Esophagus muscularis mucosa (tissue), 4 donors: ENCODE results near the gene NAV2. TPM values are rescaled to one million over a fixed set of nuclear protein-coding genes. Genes with fewer than 3 reads are reported as not detected.
A peak's percentile ranks its signal among the peaks of the same experiment; 100 is the strongest.

Source experiments
- DNase-seq: peaks from one replicate; pipeline ENCODE4 v3.0.0-alpha.2; 2017; ENCODE audit errors: extremely low spot score
- H3K27ac ChIP-seq, 4 donors: fragments of 200-600 bp; sonication (generic); replicated peaks in 1 of 4; 1 replicate in 3 of 4; 2 replicates in 1 of 4; pipeline ENCODE4 v1.5.1; 2016 to 2019; ENCODE audit warnings: mild to moderate bottlenecking in 1 of 4
- H3K27me3 ChIP-seq, 4 donors: fragments of 200-600 bp; sonication (generic); one replicate each; pipeline versions ENCODE4 v1.5.1 to v1.6.0; 2016 to 2019
- H3K36me3 ChIP-seq, 4 donors: fragments of 200-600 bp; sonication (generic); one replicate each; pipeline ENCODE4 v1.5.1; 2016 to 2019
- H3K4me1 ChIP-seq, 4 donors: fragments of 200-600 bp; sonication (generic); one replicate each; pipeline ENCODE4 v1.5.1; 2016 to 2019
- H3K4me3 ChIP-seq, 4 donors: fragments of 200-600 bp; sonication (generic); 1 replicate in 2 of 4; 2 replicates in 2 of 4; pipeline ENCODE4 v1.5.1; 2016 to 2019; ENCODE audit warnings: mild to moderate bottlenecking in 4 of 4, moderate library complexity in 1 of 4
- H3K9me3 ChIP-seq, 4 donors: fragments of 200-600 bp; sonication (generic); 1 replicate in 3 of 4; 2 replicates in 1 of 4; pipeline ENCODE4 v1.5.1; 2016 to 2019
- CTCF ChIP-seq, 3 experiments: fragments of 200-600 bp in 2 of 3; fragments of 450-650 bp in 1 of 3; sonication (generic) in 2 of 3; IDR thresholded peaks; one replicate each; pipeline ENCODE4 v1.5.1; 2017 to 2019; ENCODE audit warnings: antibody characterized with exemption in 3 of 3, mild to moderate bottlenecking in 2 of 3, moderate library complexity in 1 of 3
- EP300 ChIP-seq: sonication (generic); formaldehyde crosslinking; IDR thresholded peaks from one replicate; pipeline ENCODE4 v1.6.1; 2017; ENCODE audit warnings: antibody characterized with exemption
- POLR2A ChIP-seq: fragments of 450-650 bp; IDR thresholded peaks from one replicate; pipeline ENCODE4 v1.6.1; 2017; ENCODE audit warnings: antibody characterized with exemption, moderate library complexity, mild to moderate bottlenecking, low read depth
- POLR2AphosphoS5 ChIP-seq, 2 donors: sonication (generic); formaldehyde crosslinking; IDR thresholded peaks; one replicate each; pipeline ENCODE4 v1.6.1; 2017; ENCODE audit warnings: antibody characterized with exemption in 2 of 2
- WGBS: methylation state at CpG from one replicate; pipeline ENCODE4 v1.1.5; 2018; 5-methylcytosine and 5-hydroxymethylcytosine counted together
- intact Hi-C: fragments of 100-400 bp; cut with DNase I; formaldehyde crosslinking; loops from one replicate; pipeline ENCODE4 v1.15.1; 2023
- total RNA-seq, 4 donors: library from RNA; depleted of rRNA; stranded (reverse); fragments of >200 nt; gene quantifications; one replicate each; pipeline versions ENCODE4 v1.1.0 to v1.2.1, GENCODE V29; 2016

The NAV2 gene
- total RNA-seq, 4 donors from 2014 or later, result 21.9 to 57.0 (median 37.5) TPM

GRCh38 chr11:19979519-19979845 is 266.8 kb downstream of the NAV2 start:
- Histone ChIP-seq H3K27ac (peak overlapping the region; percentile 58 to 77 (median 72)), H3K27me3 (no peaks in the 10 kb centered on the region), H3K9me3 (no peaks in the 10 kb centered on the region), H3K36me3 (peaks cover 0 to 32% (median 4%) of the 10 kb centered on the region in 4 donors), H3K4me3 (no peak overlapping the region), H3K4me1 (peaks cover 43 to 65% (median 64%) of the 10 kb centered on the region in 4 donors)
- DNase-seq, result no peak
- WGBS, result 96% methylated on average over 5 of the region's 5 CpGs
- no peak for TF ChIP-seq CTCF (IDR thresholded peaks at IDR 0.05)
- TF ChIP-seq EP300, result no peak
- TF ChIP-seq POLR2AphosphoS5 (IDR thresholded peaks at IDR 0.05), result no peak
- no peak for TF ChIP-seq POLR2A
- intact Hi-C loops, result no loop called here

- H3K9me3 ChIP-seq, result no peaks in the 10 kb centered on the region
- H3K27me3 ChIP-seq, result no peaks in the 10 kb centered on the region
- H3K36me3 ChIP-seq, result peaks cover 0 to 28% (median 4%) of the 10 kb centered on the region in 4 donors
- no peak overlapping the region for H3K4me3 ChIP-seq
- intact Hi-C loops, result no loop called here
- TF ChIP-seq EP300, result no peak
- no peak for TF ChIP-seq POLR2AphosphoS5 (IDR thresholded peaks at IDR 0.05)
- TF ChIP-seq CTCF (IDR thresholded peaks at IDR 0.05), result no peak
- no peak for TF ChIP-seq POLR2A
- peak overlapping the region; percentile 58 to 77 (median 72) for H3K27ac ChIP-seq
- 26% methylated on average over 1 of the region's 1 CpG for WGBS
- peaks cover 47 to 74% (median 65%) of the 10 kb centered on the region in 4 donors for H3K4me1 ChIP-seq
- DNase-seq, result no peak
These were observed 267.8 kb downstream of the NAV2 start for GRCh38 chr11:19980388-19980787.

GRCh38 chr11:19980957-19981669 is 268.5 kb downstream of the NAV2 start:
- Histone ChIP-seq H3K36me3 (peaks cover 0 to 29% (median 4%) of the 10 kb centered on the region in 4 donors), H3K27ac (peak overlapping the region; percentile 58 to 78 (median 77)), H3K9me3 (no peaks in the 10 kb centered on the region), H3K27me3 (no peaks in the 10 kb centered on the region), H3K4me3 (peak overlapping the region in 1 of 4 donors; percentile 21), H3K4me1 (peaks cover 47 to 79% (median 69%) of the 10 kb centered on the region in 4 donors)
- no peak for DNase-seq
- no peak for TF ChIP-seq EP300
- TF ChIP-seq POLR2AphosphoS5 (IDR thresholded peaks at IDR 0.05), result peak in 1 of 2 donors; percentile 55
- no peak for TF ChIP-seq CTCF (IDR thresholded peaks at IDR 0.05)
- no peak for TF ChIP-seq POLR2A
- 44% methylated on average over 8 of the region's 8 CpGs for WGBS
- intact Hi-C loops, result no loop called here

GRCh38 chr11:19982774-19983495 is 270.3 kb downstream of the NAV2 start:
- intact Hi-C loops, result no loop called here
- H3K4me3 ChIP-seq, result no peak overlapping the region

More at GRCh38 chr11:19982774-19983495, 270.3 kb downstream of the NAV2 start:
- H3K9me3 ChIP-seq, result no peaks in the 10 kb centered on the region
- H3K36me3 ChIP-seq, result peaks cover 0 to 17% (median 4%) of the 10 kb centered on the region in 4 donors
- WGBS, result 73% methylated on average over 5 of the region's 5 CpGs
- H3K27me3 ChIP-seq, result no peaks in the 10 kb centered on the region
- DNase-seq, result no peak
- H3K27ac ChIP-seq, result peak overlapping the region; percentile 69 to 82 (median 78)
- H3K4me1 ChIP-seq, result peaks cover 58 to 97% (median 80%) of the 10 kb centered on the region in 4 donors
- TF ChIP-seq EP300, result no peak
- TF ChIP-seq POLR2AphosphoS5 (IDR thresholded peaks at IDR 0.05), result no peak
- TF ChIP-seq POLR2A, result no peak
- no peak for TF ChIP-seq CTCF (IDR thresholded peaks at IDR 0.05)
